GM21717 (cell line): Measurements from ENCODE around the gene NT5E.
A peak's percentile ranks its signal among the peaks of the same experiment; 100 is the strongest.

ENCODE experiments used
- ATAC-seq: cut with Tn5 transposase; IDR thresholded peaks from one replicate; pipeline ENCODE4 v1.9.1; 2021; ENCODE audit warnings: mild to moderate bottlenecking, moderate library complexity; ENCODE audit not compliant: unreplicated experiment

The NT5E gene

GRCh38 chr6:85421181-85421580 lies 28.7 kb upstream of the NT5E start:
- no peak for ATAC-seq

GRCh38 chr6:85421972-85422371 lies 27.9 kb upstream of the NT5E start:
- ATAC-seq = no peak

GRCh38 chr6:85422996-85423395 lies 26.9 kb upstream of the NT5E start:
- ATAC-seq = no peak

DNA sequence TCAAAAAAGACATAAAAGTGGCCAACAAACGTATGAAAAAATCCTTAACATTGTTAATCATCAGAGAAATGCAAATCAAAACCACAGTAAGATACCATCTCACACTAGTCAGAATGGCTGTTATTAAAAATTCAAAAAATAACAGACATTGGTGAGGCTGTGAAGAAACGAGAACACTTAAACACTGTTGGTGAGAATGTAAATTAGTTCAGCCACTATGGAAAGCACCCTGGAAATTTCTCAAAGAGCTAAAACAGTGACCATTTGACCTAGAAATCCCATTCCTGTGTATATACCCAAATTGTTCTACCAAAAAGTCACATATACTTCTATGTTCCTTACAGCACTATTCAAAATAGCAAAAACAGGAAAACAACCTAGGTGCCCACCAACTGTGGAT lies 24.9 kb upstream of the NT5E start:
- ATAC-seq = no peak

- no peak for ATAC-seq
These were observed 23.9 kb upstream of the NT5E start for GRCh38 chr6:85425997-85426396.

- no peak for ATAC-seq
These were observed 21.4 kb upstream of the NT5E start for GRCh38 chr6:85428486-85428885.

GRCh38 chr6:85429346-85429745 lies 20.5 kb upstream of the NT5E start:
- no peak for ATAC-seq

DNA sequence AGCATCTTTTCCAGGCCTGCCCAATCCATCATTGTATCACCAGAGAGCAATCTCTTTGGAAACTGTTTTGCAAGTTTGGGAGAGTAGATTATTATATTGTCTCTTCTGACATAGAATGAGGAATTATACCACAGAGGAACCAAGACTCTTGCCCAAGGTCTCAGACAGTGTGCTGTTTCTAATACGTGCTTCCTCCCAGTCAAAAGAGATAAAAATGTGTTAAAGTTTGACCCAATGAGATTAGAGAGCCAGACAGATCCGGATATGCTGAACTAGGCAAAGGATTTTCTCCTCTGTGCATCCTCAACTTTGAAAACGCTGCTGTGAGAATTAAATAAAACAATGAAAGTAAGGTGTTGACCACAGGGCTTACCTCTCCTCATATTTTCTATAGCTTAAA lies 18.6 kb upstream of the NT5E start:
- ATAC-seq = no peak

GRCh38 chr6:85432554-85432953 lies 17.3 kb upstream of the NT5E start:
- no peak for ATAC-seq

- ATAC-seq = no peak
These were observed 14.0 kb upstream of the NT5E start for GRCh38 chr6:85435851-85436250.

- ATAC-seq = no peak
These were observed 13.5 kb upstream of the NT5E start for GRCh38 chr6:85436411-85436810.

DNA sequence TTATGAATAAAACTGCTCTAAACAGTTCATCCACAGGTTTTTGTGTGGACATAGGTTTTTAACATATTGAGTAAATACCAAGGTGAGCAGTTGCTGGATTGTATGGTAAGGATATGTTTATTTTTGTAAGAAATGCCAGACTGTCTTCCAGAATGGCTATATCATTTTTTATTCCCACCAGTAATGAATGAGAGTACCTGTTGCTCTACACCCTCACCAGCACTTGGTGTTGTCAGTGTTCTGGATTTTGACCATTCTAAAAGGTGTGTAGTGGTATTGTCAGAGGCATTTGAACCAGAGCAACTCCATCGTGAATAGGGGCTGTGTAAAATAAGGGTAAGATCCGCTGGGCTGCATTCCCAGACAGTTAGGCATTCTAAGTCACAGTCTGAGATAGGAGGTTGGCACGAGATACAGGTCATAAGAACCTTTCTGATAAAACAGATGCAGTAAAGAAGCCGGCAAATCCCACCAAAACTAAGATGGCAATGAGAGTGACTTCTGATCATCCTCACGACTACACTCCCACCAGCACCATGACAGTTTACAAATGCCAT lies 12.9 kb upstream of the NT5E start:
- no peak for ATAC-seq

DNA sequence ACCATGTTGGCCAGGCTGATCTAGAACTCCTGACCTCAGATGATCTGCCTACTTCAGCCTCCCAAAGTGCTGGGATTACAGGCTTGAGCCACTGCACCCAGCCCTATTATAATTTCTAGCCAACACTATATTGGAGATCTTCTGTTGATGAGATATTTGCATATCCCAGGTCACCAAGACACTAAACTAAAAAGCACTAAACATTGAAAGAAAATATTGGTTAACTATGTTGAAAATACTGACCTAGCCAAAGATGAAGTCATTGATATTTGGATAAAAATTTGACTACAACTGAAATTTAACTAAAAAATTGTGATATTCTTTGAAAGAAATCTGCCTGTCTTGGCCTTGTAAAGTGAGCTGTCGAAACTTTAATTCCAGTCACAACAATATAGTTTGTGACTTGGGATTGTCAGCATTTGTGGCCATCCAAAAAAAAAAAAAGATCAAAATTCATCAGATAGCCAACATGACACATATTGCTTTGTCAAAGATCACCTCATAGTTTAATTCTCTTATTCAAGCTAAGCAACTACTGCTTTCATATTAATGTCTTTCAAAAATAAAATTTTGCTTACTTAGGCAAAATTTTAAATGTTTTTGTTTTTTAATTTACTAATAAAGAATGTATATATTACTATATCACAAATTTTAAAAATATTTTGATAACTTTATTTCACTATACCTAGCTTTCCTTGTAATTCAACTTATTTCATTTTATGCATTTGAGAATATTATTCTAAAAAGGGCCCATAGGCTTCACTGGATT lies 6.3 kb upstream of the NT5E start:
- no peak for ATAC-seq

- peak; percentile 88 for ATAC-seq
These were observed 480 bp upstream of the NT5E start for GRCh38 chr6:85449388-85449817.

GRCh38 chr6:85451565-85452306 lies 1.9 kb downstream of the NT5E start:
- ATAC-seq = no peak

DNA sequence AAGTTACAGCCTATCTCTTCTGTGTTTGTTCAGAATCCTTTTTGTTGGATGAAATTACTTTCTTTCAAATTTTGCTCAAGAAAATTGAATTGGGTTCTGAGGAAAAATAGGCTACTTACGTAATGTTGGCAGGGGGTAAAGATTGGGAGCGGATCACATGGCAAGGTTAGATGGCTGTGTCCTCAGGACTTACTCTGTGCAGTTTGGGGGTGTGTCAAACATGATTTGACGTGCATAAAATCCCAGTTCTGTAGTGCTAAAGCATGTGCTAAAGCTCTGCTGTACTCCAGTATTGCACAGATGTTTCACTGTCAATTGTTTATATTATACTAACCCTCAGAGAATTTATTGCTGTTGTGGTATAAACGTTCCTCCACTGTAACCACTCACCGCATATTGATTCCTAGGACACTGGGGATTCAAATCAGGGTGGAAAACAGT lies 2.6 kb downstream of the NT5E start:
- ATAC-seq = no peak

DNA sequence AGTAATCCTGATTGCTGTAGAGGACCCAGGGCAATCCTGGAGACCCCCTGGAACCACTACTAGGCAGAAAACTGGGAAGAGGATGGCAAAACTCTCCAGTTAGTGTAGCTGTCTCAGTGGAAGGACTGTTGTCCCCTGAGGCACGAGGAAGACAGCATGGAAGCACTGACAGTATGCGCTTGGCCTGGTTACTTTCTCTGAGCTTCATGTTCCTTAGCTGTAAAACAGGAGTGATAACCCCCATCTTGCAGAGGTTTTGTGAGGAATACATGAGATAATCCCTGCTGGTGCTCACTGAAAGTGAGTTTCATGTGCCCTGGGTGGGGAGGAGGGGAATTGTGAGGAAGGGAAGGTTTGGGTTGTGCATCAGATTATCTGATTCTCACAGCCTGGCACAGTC lies 3.2 kb downstream of the NT5E start:
- ATAC-seq = no peak

GRCh38 chr6:85453490-85453889 lies 3.6 kb downstream of the NT5E start:
- no peak for ATAC-seq

GRCh38 chr6:85455471-85456026 lies 5.7 kb downstream of the NT5E start:
- ATAC-seq = no peak

- ATAC-seq = no peak
These were observed 6.9 kb downstream of the NT5E start for GRCh38 chr6:85456782-85457181.

DNA sequence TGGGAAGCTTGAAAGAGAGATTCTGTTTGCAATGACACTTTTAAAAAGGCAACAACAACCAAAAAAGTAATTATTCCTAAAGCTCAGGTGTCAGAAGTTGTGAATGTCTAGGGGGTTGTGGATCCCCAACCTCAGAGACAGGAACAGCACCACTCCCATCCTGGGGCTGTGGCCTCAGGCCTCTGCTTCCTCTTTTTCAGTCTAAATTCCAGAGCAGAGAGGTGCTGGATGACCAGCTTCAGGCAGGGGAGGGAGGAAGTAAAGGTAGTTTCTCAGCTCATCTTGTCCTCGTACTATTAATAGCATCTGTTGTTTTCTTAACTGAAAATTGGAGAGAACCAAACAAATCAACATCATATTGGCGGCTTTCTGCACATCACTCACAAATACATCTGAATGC lies 8.3 kb downstream of the NT5E start:
- ATAC-seq = no peak

- no peak for ATAC-seq
These were observed 8.9 kb downstream of the NT5E start for GRCh38 chr6:85458782-85459181.
